Eye (tissue), 1 donor: ENCODE measurements around the gene CCDC71L.

Experiments
- DNase-seq: peaks from one replicate; pipeline ENCODE4 v3.0.0-alpha.2; 2015

CCDC71L gene

GRCh38 chr7:106658316-106659165 is 2.4 kb downstream of the CCDC71L start:
- no peak for DNase-seq

GRCh38 chr7:106657085-106657991 is 3.6 kb downstream of the CCDC71L start:
- DNase-seq: no peak

- no peak for DNase-seq
Measured at GRCh38 chr7:106655703-106656498, 5.1 kb downstream of the CCDC71L start.

- no peak for DNase-seq
Measured at GRCh38 chr7:106653488-106653887, 7.5 kb downstream of the CCDC71L start.

- DNase-seq: no peak
Measured at GRCh38 chr7:106652909-106653308, 8.0 kb downstream of the CCDC71L start.

DNA sequence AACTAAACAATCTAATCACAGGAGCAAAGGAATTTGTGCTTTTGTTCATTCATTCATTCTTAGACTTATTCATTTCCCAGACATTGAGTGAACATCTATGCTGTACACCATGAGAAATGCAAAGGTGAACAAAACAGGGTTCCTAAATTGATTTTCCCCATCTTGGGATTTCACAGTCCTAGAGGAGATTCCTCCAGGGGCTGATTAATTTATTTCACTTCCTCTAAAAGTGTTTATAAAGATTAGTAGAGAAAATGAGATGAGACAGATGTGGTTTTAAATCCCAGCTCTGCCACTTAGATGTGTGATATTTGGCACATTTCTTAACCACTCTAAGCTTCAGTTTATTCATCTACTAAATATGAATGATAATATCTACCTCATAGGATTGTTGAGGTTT is 8.9 kb downstream of the CCDC71L start:
- DNase-seq: no peak

- no peak for DNase-seq
Measured at GRCh38 chr7:106646256-106646655, 14.7 kb downstream of the CCDC71L start.

- DNase-seq: no peak
Measured at GRCh38 chr7:106644999-106645398, 16.0 kb downstream of the CCDC71L start.

DNA sequence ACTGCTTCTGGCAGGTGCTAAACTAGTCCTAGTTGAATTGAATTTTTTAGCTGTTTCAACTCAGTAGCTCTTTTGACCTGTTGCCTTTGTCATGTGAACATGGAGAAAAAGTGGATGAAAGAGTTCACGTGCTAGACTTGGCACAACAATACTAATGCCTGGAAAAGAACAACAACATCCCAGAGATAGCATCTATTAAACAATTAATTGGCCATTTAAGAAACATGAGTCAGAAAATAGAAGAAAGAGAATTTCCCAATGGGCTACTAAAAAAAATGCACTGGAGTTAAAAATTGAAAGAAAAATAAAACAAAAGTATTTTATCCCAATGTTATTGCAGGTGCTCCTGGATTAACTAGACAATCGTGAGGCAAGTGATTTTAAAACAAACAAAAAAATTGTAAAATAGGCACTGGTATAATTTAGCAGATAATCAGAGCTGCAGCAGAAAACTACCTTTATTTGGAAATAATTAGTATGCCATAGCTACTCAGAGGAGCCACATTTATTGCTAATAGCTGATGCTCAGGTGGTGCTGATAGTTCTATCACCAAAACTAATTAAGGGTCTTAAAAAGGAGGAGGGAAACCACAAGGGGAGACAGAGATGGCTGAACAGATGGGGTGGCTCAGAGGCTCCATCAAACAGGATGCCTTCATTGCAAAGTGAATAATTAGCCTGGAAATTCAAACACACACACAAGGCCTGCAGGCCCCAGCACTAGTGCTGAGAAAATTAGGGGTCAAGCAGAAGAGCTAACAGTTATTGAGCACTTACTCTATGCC is 17.6 kb downstream of the CCDC71L start:
- no peak for DNase-seq

GRCh38 chr7:106641416-106641815 is 19.5 kb downstream of the CCDC71L start:
- no peak for DNase-seq

- no peak for DNase-seq
Measured at GRCh38 chr7:106640368-106641141, 20.4 kb downstream of the CCDC71L start.

DNA sequence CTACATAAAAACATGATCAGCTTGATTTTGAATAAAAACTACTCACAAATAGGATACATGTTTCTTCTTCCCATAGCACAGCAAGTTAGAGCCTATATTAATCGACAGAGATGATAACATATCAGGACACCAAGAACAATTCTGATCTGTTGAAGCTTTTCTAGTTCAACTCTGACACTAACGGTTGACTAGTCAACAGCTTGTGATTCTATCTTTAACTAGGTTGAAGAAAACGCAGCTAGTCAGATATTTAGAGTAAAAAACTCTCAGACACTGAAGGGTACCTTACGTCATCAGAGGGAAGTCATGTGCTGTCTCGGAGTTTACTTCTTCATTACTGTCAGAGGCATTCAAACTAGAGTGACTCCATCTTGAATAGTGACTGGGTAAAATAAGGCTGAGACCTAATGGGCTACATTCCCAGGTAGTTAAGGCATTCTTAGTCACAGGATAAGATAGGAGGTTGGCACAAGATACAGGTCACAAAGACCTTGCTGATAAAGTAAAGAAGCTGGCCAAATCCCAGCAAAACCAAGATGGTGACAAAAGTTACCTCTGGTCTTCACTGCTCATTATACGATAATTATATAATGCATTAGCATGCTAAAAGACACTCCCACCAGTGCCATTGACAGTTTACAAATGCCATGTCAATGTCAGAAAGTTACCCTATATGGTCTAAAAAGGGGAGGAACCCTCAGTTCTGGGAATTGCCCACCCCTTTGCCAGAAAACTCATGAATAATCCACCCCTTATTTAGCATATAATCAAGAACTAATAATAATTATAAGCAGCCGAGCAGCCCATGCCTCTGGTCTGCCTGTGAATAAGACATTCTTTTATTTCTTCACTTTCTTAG is 21.3 kb downstream of the CCDC71L start:
- no peak for DNase-seq

DNA sequence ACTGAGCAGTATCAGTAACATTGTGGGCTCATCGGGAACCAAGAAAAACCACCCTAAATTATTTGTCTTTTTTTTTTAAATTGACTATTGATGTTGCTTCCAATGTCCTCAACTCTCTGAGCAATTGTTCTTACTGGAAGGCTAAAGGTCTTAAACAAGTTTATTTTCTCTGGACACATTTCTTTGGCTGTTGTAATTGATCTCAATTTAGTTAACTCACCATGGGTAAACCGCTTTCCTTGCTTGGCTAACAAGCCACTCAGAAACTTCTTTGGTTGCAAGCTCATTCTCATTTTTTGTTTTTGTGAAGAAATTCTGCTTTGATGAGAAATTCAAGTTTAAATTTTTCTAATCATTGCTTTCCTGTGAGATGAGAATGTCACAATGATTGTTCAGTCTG is 25.5 kb downstream of the CCDC71L start:
- no peak for DNase-seq

DNA sequence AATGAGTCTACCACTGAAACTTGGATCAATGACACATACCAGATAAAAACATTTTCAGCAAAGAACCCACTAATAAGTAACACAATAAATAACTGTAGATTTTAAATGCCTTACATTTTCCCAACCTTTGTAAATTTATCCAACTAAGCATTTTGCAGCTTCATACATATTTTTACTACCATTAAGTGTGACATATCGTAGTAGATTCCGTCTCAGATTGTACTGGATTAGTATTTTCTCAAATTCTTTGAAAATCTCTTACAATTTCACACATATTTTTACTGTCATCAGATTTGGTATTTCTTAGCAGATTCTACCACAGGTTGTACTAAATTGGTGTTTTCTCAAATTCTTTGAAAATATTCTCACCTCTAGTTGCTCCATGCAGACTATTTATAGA is 26.0 kb downstream of the CCDC71L start:
- no peak for DNase-seq

- no peak for DNase-seq
Measured at GRCh38 chr7:106630648-106631047, 30.3 kb downstream of the CCDC71L start.

GRCh38 chr7:106629516-106629915 is 31.4 kb downstream of the CCDC71L start:
- no peak for DNase-seq

GRCh38 chr7:106626376-106627164 is 34.4 kb downstream of the CCDC71L start:
- no peak for DNase-seq

DNA sequence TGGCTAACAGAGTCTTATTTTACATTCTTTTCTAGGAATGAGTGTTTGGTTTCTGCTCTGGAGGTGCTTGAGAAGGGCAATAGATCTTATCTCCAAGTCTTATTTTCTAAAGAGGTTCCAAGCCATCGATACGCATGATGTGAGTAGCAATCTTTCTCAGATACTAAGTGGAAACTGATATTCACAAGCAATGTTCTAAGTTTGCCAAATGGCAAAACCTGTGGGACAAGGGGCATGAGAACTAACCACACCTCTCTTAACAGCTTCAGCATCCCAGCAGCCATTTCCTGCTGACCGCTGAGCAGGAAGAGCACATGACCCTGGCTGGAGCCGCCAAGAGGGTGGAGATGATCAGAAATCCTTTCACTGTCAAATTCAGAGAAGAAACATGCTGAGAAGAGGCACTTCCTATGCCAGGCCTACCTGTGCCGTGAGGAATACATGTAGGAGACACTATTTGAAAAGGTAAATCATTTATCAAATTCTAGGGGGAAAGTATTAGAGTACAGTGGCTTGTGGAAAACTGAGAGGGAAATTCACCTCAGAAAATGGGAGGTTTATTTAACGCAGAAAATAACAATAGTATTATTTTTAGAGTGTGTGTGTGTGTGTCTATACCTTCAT is 35.2 kb downstream of the CCDC71L start:
- DNase-seq: no peak

- no peak for DNase-seq
Measured at GRCh38 chr7:106623853-106624252, 37.1 kb downstream of the CCDC71L start.
